HEK293 (cell line): ENCODE results near the gene FAM200B.

Source experiments
- CTCF ChIA-PET: fragments of 350-600 bp; formaldehyde crosslinking; extraction: SDS; loops from one replicate; lab custom pipeline; 2021; ENCODE audit warnings: antibody characterized with exemption; lab: Yijun Ruan, JAX
- POLR2A ChIA-PET: fragments of 300-600 bp; formaldehyde crosslinking; extraction: SDS; loops from one replicate; lab custom pipeline; 2020; ENCODE audit warnings: antibody characterized with exemption, inconsistent platforms; lab: Yijun Ruan, JAX
- H3K27ac ChIP-seq: fragments of 200-500 bp; sonication (Bioruptor generic); 2 replicates; pipeline ENCODE4 v1.5.1; 2014; ENCODE audit warnings: low read depth, low read length, control low read depth, inconsistent platforms; ENCODE audit errors: extremely low read depth
- H3K36me3 ChIP-seq, 2 experiments: fragments of 200-500 bp in 1 of 2; sonication (Bioruptor generic) in 1 of 2; 1 replicate in 1 of 2; 2 replicates in 1 of 2; pipeline ENCODE4 v1.5.1; 2014 to 2017; ENCODE audit warnings: inconsistent platforms in 2 of 2, low read length in 2 of 2; ENCODE audit not compliant: control insufficient read depth in 2 of 2, insufficient read depth in 1 of 2
- H3K4me1 ChIP-seq: fragments of 200-500 bp; sonication (Bioruptor generic); 2 replicates; pipeline ENCODE4 v1.5.1; 2014; ENCODE audit warnings: mild to moderate bottlenecking, low read length, inconsistent platforms; ENCODE audit not compliant: control insufficient read depth, insufficient read depth
- H3K4me3 ChIP-seq: 2 replicates; pipeline ENCODE4 v1.5.1; 2011; ENCODE audit warnings: low read depth, mild to moderate bottlenecking, control low read depth, low read length, moderate library complexity
- H3K9me3 ChIP-seq: fragments of 200-500 bp; sonication (Bioruptor generic); 2 replicates; pipeline ENCODE4 v1.5.1; 2014; ENCODE audit warnings: low read depth, low read length, inconsistent platforms; ENCODE audit not compliant: control insufficient read depth, insufficient read depth
- BCL11A ChIP-seq: fragments of 450-650 bp; formaldehyde crosslinking; IDR thresholded peaks from 2 replicates; pipeline ENCODE4 v1.5.1; 2016; ENCODE audit warnings: low read depth, missing biosample characterization, missing genetic modification characterization
- HOXC10 ChIP-seq: sonication (generic); formaldehyde crosslinking; IDR thresholded peaks from 2 replicates; pipeline ENCODE4 v1.8.1; 2023; ENCODE audit warnings: mild to moderate bottlenecking, missing genetic modification reagents
- SALL2 ChIP-seq: fragments of 450-650 bp; formaldehyde crosslinking; IDR thresholded peaks from 2 replicates; pipeline ENCODE4 v1.5.0; 2017; ENCODE audit warnings: missing biosample characterization, mild to moderate bottlenecking, missing genetic modification characterization, borderline replicate concordance
- YY2 ChIP-seq: fragments of 450-650 bp; formaldehyde crosslinking; IDR thresholded peaks from 2 replicates; pipeline ENCODE4 v1.5.1; 2016; ENCODE audit warnings: missing biosample characterization, missing genetic modification characterization
- ZBTB48 ChIP-seq: fragments of 450-650 bp; formaldehyde crosslinking; IDR thresholded peaks from 2 replicates; pipeline ENCODE4 v1.5.1; 2016; ENCODE audit warnings: missing biosample characterization, missing genetic modification characterization
- ZBTB7A ChIP-seq: fragments of 450-650 bp; formaldehyde crosslinking; IDR thresholded peaks from 2 replicates; pipeline ENCODE4 v1.5.1; 2016; ENCODE audit warnings: low read depth, missing biosample characterization, missing genetic modification characterization
- ZNF18 ChIP-seq: fragments of 450-650 bp; formaldehyde crosslinking; IDR thresholded peaks from 2 replicates; pipeline ENCODE4 v1.5.1; 2016; ENCODE audit warnings: missing biosample characterization, missing genetic modification characterization
- ZNF394 ChIP-seq: fragments of 450-650 bp; formaldehyde crosslinking; IDR thresholded peaks from 2 replicates; pipeline ENCODE4 v1.5.1; 2016; ENCODE audit warnings: missing biosample characterization, missing genetic modification characterization, mild to moderate bottlenecking, moderate library complexity, borderline replicate concordance
- ZNF645 ChIP-seq: fragments of 450-650 bp; formaldehyde crosslinking; IDR thresholded peaks from 2 replicates; pipeline ENCODE4; 2016; ENCODE audit warnings: missing biosample characterization, missing genetic modification characterization
- ZNF654 ChIP-seq: fragments of 450-650 bp; formaldehyde crosslinking; IDR thresholded peaks from 2 replicates; pipeline ENCODE4 v1.5.1; 2016; ENCODE audit warnings: low read depth, missing biosample characterization, missing genetic modification characterization
- ZNF768 ChIP-seq: fragments of 450-650 bp; formaldehyde crosslinking; IDR thresholded peaks from 2 replicates; pipeline ENCODE4 v1.5.1; 2018; ENCODE audit warnings: missing biosample characterization, mild to moderate bottlenecking, missing genetic modification characterization
- ZNF837 ChIP-seq: fragments of 450-650 bp; formaldehyde crosslinking; IDR thresholded peaks from 2 replicates; pipeline ENCODE4 v1.5.1; 2016; ENCODE audit warnings: missing biosample characterization, missing genetic modification characterization
- ZSCAN16 ChIP-seq: fragments of 450-650 bp; formaldehyde crosslinking; IDR thresholded peaks from 2 replicates; pipeline ENCODE4 v1.5.1; 2016; ENCODE audit warnings: missing biosample characterization, missing genetic modification characterization
- TF ChIP-seq, protein P1 (sequence below): fragments of 450-650 bp; formaldehyde crosslinking; IDR thresholded peaks from 2 replicates; pipeline ENCODE4 v1.5.1; 2016; ENCODE audit warnings: missing biosample characterization, missing genetic modification characterization, borderline replicate concordance
- TF ChIP-seq, protein P2 (sequence below): fragments of 450-650 bp; formaldehyde crosslinking; IDR thresholded peaks from 2 replicates; pipeline ENCODE4 v1.5.1; 2016; ENCODE audit warnings: missing biosample characterization, missing genetic modification characterization
- TF ChIP-seq, protein P3 (sequence below): fragments of 450-650 bp; formaldehyde crosslinking; conservative IDR thresholded peaks from 2 replicates; pipeline ENCODE4 v1.5.1; 2016; ENCODE audit warnings: low read depth, missing biosample characterization, missing genetic modification characterization
- TF ChIP-seq, protein P4 (sequence below): fragments of 450-650 bp; IDR thresholded peaks from 2 replicates; pipeline ENCODE4 v1.5.1; 2018; ENCODE audit warnings: missing biosample characterization, missing genetic modification characterization

The FAM200B gene

GRCh38 chr4:15674926-15675325 lies 6.7 kb upstream of the FAM200B start:
- Histone ChIP-seq H3K36me3 (peaks cover 0 to 10% of the 10 kb centered on the region in 2 experiments; a peak in 1 of 3 replicates), H3K27ac (no peak overlapping the region), H3K4me3 (no peak overlapping the region), H3K9me3 (no peaks in the 10 kb centered on the region), H3K4me1 (no peaks in the 10 kb centered on the region)
- no peak for TF ChIP-seq ZNF18 (tag by site-specific recombination)
- no peak for TF ChIP-seq ZNF394 (tag by site-specific recombination)
- TF ChIP-seq, protein P1, sequence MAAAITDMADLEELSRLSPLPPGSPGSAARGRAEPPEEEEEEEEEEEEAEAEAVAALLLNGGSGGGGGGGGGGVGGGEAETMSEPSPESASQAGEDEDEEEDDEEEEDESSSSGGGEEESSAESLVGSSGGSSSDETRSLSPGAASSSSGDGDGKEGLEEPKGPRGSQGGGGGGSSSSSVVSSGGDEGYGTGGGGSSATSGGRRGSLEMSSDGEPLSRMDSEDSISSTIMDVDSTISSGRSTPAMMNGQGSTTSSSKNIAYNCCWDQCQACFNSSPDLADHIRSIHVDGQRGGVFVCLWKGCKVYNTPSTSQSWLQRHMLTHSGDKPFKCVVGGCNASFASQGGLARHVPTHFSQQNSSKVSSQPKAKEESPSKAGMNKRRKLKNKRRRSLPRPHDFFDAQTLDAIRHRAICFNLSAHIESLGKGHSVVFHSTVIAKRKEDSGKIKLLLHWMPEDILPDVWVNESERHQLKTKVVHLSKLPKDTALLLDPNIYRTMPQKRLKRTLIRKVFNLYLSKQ (tag by site-specific recombination) = no peak
- TF ChIP-seq ZNF837 = no peak
- no peak for TF ChIP-seq ZSCAN16
- no peak for TF ChIP-seq SALL2 (tag by site-specific recombination)
- TF ChIP-seq, protein P2, sequence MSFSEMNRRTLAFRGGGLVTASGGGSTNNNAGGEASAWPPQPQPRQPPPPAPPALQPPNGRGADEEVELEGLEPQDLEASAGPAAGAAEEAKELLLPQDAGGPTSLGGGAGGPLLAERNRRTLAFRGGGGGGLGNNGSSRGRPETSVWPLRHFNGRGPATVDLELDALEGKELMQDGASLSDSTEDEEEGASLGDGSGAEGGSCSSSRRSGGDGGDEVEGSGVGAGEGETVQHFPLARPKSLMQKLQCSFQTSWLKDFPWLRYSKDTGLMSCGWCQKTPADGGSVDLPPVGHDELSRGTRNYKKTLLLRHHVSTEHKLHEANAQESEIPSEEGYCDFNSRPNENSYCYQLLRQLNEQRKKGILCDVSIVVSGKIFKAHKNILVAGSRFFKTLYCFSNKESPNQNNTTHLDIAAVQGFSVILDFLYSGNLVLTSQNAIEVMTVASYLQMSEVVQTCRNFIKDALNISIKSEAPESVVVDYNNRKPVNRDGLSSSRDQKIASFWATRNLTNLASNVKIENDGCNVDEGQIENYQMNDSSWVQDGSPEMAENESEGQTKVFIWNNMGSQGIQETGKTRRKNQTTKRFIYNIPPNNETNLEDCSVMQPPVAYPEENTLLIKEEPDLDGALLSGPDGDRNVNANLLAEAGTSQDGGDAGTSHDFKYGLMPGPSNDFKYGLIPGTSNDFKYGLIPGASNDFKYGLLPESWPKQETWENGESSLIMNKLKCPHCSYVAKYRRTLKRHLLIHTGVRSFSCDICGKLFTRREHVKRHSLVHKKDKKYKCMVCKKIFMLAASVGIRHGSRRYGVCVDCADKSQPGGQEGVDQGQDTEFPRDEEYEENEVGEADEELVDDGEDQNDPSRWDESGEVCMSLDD = no peak
- no peak for TF ChIP-seq YY2
- no peak for TF ChIP-seq ZNF654 (tag by site-specific recombination)
- TF ChIP-seq, protein P3, sequence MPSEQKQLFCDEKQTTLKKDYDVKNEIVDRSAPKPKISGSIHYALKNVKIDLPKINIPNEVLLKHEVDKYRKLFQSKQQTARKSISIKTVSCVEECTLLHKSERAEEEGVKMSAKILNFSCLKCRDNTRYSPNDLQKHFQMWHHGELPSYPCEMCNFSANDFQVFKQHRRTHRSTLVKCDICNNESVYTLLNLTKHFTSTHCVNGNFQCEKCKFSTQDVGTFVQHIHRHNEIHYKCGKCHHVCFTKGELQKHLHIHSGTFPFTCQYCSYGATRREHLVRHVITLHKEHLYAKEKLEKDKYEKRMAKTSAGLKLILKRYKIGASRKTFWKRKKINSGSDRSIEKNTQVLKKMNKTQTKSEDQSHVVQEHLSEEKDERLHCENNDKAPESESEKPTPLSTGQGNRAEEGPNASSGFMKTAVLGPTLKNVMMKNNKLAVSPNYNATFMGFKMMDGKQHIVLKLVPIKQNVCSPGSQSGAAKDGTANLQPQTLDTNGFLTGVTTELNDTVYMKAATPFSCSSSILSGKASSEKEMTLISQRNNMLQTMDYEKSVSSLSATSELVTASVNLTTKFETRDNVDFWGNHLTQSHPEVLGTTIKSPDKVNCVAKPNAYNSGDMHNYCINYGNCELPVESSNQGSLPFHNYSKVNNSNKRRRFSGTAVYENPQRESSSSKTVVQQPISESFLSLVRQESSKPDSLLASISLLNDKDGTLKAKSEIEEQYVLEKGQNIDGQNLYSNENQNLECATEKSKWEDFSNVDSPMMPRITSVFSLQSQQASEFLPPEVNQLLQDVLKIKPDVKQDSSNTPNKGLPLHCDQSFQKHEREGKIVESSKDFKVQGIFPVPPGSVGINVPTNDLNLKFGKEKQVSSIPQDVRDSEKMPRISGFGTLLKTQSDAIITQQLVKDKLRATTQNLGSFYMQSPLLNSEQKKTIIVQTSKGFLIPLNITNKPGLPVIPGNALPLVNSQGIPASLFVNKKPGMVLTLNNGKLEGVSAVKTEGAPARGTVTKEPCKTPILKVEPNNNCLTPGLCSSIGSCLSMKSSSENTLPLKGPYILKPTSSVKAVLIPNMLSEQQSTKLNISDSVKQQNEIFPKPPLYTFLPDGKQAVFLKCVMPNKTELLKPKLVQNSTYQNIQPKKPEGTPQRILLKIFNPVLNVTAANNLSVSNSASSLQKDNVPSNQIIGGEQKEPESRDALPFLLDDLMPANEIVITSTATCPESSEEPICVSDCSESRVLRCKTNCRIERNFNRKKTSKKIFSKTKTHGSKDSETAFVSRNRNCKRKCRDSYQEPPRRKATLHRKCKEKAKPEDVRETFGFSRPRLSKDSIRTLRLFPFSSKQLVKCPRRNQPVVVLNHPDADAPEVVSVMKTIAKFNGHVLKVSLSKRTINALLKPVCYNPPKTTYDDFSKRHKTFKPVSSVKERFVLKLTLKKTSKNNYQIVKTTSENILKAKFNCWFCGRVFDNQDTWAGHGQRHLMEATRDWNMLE (tag by site-specific recombination) = no peak
- no peak for TF ChIP-seq ZNF645 (tag by site-specific recombination)
- TF ChIP-seq BCL11A (tag by site-specific recombination) = no peak
- no peak for TF ChIP-seq HOXC10 (CRISPR knock-in tag)
- no peak for TF ChIP-seq ZBTB7A (tag by site-specific recombination)
- no peak for TF ChIP-seq ZBTB48 (tag by site-specific recombination)
- TF ChIP-seq ZNF768 (tag by site-specific recombination) = no peak
- TF ChIP-seq, protein P4, sequence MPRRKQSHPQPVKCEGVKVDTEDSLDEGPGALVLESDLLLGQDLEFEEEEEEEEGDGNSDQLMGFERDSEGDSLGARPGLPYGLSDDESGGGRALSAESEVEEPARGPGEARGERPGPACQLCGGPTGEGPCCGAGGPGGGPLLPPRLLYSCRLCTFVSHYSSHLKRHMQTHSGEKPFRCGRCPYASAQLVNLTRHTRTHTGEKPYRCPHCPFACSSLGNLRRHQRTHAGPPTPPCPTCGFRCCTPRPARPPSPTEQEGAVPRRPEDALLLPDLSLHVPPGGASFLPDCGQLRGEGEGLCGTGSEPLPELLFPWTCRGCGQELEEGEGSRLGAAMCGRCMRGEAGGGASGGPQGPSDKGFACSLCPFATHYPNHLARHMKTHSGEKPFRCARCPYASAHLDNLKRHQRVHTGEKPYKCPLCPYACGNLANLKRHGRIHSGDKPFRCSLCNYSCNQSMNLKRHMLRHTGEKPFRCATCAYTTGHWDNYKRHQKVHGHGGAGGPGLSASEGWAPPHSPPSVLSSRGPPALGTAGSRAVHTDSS (tag by site-specific recombination) = no peak
- POLR2A ChIA-PET = no interaction called here
- CTCF ChIA-PET = no interaction called here
